Measurements from ENCODE around the gene SAPCD2.

DNA sequence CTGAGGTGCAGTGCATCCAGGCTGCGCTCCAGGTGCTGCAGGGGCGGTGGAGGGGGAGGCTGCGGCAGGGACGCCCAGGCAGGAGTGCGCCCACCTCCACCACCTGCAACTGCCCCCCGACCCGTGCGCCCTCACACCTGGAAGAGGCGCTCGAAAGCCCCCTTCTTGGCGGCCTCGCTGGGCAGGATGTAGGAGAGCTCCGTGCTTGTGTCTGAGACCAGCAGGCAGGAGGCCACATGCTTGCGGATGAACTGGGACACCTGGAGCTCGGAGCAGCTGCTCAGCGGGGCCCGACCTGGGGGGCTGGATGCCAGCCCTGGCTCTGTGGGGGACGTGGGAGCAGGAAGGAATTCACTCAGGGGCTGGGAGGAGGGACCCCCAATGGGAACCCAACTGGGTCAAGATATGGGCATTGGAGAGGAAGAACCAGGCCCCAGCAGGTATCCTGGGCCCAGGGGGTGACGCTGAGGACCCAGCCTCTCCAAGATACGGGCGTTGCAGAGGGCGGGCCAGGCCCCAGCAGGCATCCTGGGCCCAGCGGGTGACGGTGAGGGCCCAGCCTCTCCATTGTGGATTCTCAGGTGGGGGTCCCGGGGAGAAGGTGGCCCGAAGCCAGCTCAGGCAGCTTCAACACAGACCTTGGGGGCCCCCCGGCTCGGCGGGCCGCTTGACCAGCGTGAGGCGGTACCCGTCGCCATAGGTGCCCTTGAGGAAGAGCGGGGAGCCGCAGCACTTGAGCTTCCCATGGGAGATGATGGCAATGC, 55.4 kb downstream of the SAPCD2 start:
- TF ChIP-seq POLR2A (IDR thresholded peaks at IDR 0.05) (no peak), CTCF (IDR thresholded peaks at IDR 0.05) (no peak)
